GM23248 (cell line): ENCODE data around the gene DNAH11. TPM values are rescaled to one million over a fixed set of nuclear protein-coding genes. Genes with fewer than 3 reads are reported as not detected.
"Not testable (repeated sequence)": the region's sequence is repeated elsewhere in the genome, so short reads cannot be mapped to it uniquely, and the experiment has no call there.

ENCODE experiments used
- DNase-seq: peaks from one replicate; pipeline ENCODE4 v3.0.0-alpha.2; 2015
- H2AFZ ChIP-seq: fragments of 200-600 bp; sonication (generic); 2 replicates; pipeline ENCODE4 v1.6.1; 2016; ENCODE audit warnings: antibody characterized with exemption
- H3F3A ChIP-seq: fragments of 200-600 bp; sonication (generic); 2 replicates; pipeline ENCODE4 v1.6.1; 2016; ENCODE audit warnings: mild to moderate bottlenecking, antibody characterized with exemption, mixed run types; ENCODE audit not compliant: insufficient read depth
- H3K27ac ChIP-seq: fragments of 200-600 bp; sonication (generic); 2 replicates; pipeline ENCODE4 v1.5.1; 2016; ENCODE audit warnings: mild to moderate bottlenecking
- H3K27me3 ChIP-seq: fragments of 200-600 bp; sonication (generic); replicated peaks from 2 replicates; pipeline ENCODE4 v1.6.1; 2016; ENCODE audit warnings: mild to moderate bottlenecking; ENCODE audit not compliant: insufficient read depth
- H3K36me3 ChIP-seq: fragments of 200-600 bp; sonication (generic); 2 replicates; pipeline ENCODE4 v1.6.1; 2016; ENCODE audit warnings: low read depth, mild to moderate bottlenecking
- H3K4me1 ChIP-seq: fragments of 200-600 bp; sonication (generic); 2 replicates; pipeline ENCODE4 v1.6.1; 2016; ENCODE audit warnings: mild to moderate bottlenecking; ENCODE audit not compliant: insufficient read depth
- H3K4me2 ChIP-seq: fragments of 200-600 bp; sonication (generic); one replicate; pipeline ENCODE4 v1.6.1; 2016; ENCODE audit warnings: mild to moderate bottlenecking; ENCODE audit not compliant: unreplicated experiment
- H3K4me3 ChIP-seq: fragments of 200-600 bp; sonication (generic); 2 replicates; pipeline ENCODE4 v1.5.1; 2016; ENCODE audit warnings: mild to moderate bottlenecking
- H3K79me2 ChIP-seq: fragments of 200-600 bp; sonication (generic); 2 replicates; pipeline ENCODE4 v1.6.1; 2016; ENCODE audit warnings: mild to moderate bottlenecking; ENCODE audit not compliant: insufficient read depth
- H3K9ac ChIP-seq: fragments of 200-600 bp; sonication (generic); 2 replicates; pipeline ENCODE4 v1.6.1; 2016; ENCODE audit warnings: mild to moderate bottlenecking
- H3K9me2 ChIP-seq: fragments of 200-600 bp; sonication (generic); 2 replicates; pipeline ENCODE4 v1.6.1; 2016; ENCODE audit warnings: mixed run types, mild to moderate bottlenecking, moderate library complexity; ENCODE audit not compliant: insufficient read depth
- H3K9me3 ChIP-seq: fragments of 200-600 bp; sonication (generic); one replicate; pipeline ENCODE4 v1.6.1; 2017; ENCODE audit warnings: low read depth
- H4K20me1 ChIP-seq: fragments of 200-600 bp; sonication (generic); 2 replicates; pipeline ENCODE4 v1.6.0; 2016; ENCODE audit not compliant: insufficient read depth
- EZH2 ChIP-seq: fragments of 200-600 bp; sonication (generic); IDR thresholded peaks from 2 replicates; pipeline ENCODE4 v1.6.1; 2018; ENCODE audit warnings: antibody characterized with exemption, mild to moderate bottlenecking; ENCODE audit not compliant: insufficient read depth, poor library complexity, severe bottlenecking
- EZH2phosphoT487 ChIP-seq: fragments of 200-600 bp; sonication (generic); IDR thresholded peaks from 2 replicates; pipeline ENCODE4 v1.6.1; 2018; ENCODE audit warnings: antibody characterized with exemption, moderate library complexity, mild to moderate bottlenecking, low read depth; ENCODE audit not compliant: insufficient read depth
- WGBS, 2 experiments: methylation state at CpG; one replicate each; pipeline ENCODE4 v1.1.6; 2015 to 2017; ENCODE audit warnings: low lambda C conversion rate in 2 of 2, low coverage in 1 of 2; ENCODE audit errors: missing lambda C conversion rate in 2 of 2; 5-methylcytosine and 5-hydroxymethylcytosine counted together
- in situ Hi-C: fragments of 300-500 bp; cut with MboI; formaldehyde crosslinking; loops from 2 replicates; pipeline ENCODE4 v1.15.0; 2020
- polyA plus RNA-seq: library from polyadenylated mRNA; unstranded; fragments of >200 nt; fragmentation: Nextera tagmentation; extraction: Ambion mirVana; gene quantifications from 2 replicates; pipeline ENCODE4 v1.2.1, GENCODE V29; 2016
- total RNA-seq: library from RNA; depleted of rRNA; stranded (reverse); fragments of >200 nt; shearing (Covaris generic); gene quantifications from 2 replicates; pipeline ENCODE4 v1.2.3, GENCODE V29; 2014

The DNAH11 gene
- total and polyA plus RNA-seq, 2 experiments from 2014 or later = 0.91 to 3.1 TPM

DNA sequence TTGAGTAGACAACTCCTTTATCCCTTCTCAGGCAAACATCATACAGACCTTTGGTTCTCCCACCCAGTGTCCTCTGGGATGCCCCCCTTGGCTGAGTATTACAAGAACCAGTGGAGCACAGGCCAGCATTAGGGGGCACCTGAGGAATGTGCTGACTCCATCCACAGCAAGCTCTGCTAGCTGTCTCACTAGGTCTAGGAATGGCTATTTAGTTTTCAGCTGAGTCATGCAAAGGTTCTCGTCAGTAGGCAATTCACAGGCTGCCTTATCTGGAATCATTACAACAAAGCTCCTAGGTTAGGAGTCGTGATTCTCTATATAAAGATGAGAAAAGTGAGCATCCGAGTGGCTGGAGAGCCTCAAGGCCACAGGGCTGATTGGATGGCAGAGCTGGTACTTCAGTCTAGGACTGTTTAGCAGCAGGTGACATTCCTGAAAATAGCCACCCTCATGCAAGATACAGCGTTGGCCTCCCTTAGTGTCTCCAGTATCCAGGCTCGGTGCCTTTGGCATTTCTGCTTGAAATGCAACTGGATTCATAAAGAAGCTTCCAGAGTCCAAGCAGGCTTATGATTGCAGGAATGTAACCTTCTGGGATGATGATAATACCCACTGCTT lies 327.1 kb downstream of the DNAH11 start:
- Histone ChIP-seq H3F3A (no peaks in the 10 kb centered on the region), H2AFZ (no peak overlapping the region), H3K79me2 (no peaks in the 10 kb centered on the region), H3K36me3 (no peaks in the 10 kb centered on the region), H3K27ac (no peak overlapping the region), H3K4me2 (no peak overlapping the region), H3K27me3 (no peaks in the 10 kb centered on the region), H3K9me2 (no peaks in the 10 kb centered on the region), H3K4me1 (peaks cover 5% of the 10 kb centered on the region; the same call in 1 of the 2 replicates), H4K20me1 (no peaks in the 10 kb centered on the region), H3K4me3 (no peak overlapping the region), H3K9me3 (no peaks in the 10 kb centered on the region), H3K9ac (no peak overlapping the region)
- TF ChIP-seq EZH2 (no peak), EZH2phosphoT487 (no peak)
- 74 to 75% methylated on average over 5 of the region's 5 CpGs for WGBS, 2 experiments
- peak; percentile 12 for DNase-seq
- in situ Hi-C loops = no loop called here

DNA sequence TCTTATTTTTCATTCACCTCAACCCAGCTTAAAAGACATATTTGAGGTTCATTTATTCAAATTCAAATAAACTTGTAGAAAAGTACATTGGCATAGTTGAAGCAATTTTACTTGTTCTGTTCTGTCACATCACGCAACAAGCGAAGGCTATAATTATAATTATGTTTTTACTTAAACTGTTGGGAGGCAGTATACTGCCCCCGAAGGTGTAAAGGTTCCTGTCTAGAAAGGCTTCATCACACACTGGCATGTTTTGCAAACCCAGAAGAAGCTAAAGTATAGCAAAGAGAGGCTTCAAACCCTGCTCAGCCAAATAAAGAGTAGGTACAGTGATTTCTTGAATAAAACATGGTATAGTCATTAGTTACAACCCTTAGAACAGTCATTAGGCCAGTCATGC lies 340.2 kb downstream of the DNAH11 start:
- H3K9me3 ChIP-seq = no peaks in the 10 kb centered on the region
- no peaks in the 10 kb centered on the region for H3F3A ChIP-seq
- TF ChIP-seq EZH2 (no peak), EZH2phosphoT487 (no peak)
- DNase-seq = no peak
- no peaks in the 10 kb centered on the region for H3K79me2 ChIP-seq
- no peak overlapping the region for H2AFZ ChIP-seq
- H3K9me2 ChIP-seq = no peaks in the 10 kb centered on the region
- WGBS, 2 experiments = 90 to 98% methylated on average over 3 of the region's 3 CpGs
- H4K20me1 ChIP-seq = no peaks in the 10 kb centered on the region
- no peak overlapping the region for H3K4me3 ChIP-seq
- H3K4me2 ChIP-seq = no peak overlapping the region
- H3K9ac ChIP-seq = no peak overlapping the region
- H3K27ac ChIP-seq = no peak overlapping the region
- in situ Hi-C loops = no loop called here
- no peaks in the 10 kb centered on the region for H3K36me3 ChIP-seq
- no peaks in the 10 kb centered on the region for H3K4me1 ChIP-seq
- H3K27me3 ChIP-seq = no peaks in the 10 kb centered on the region

DNA sequence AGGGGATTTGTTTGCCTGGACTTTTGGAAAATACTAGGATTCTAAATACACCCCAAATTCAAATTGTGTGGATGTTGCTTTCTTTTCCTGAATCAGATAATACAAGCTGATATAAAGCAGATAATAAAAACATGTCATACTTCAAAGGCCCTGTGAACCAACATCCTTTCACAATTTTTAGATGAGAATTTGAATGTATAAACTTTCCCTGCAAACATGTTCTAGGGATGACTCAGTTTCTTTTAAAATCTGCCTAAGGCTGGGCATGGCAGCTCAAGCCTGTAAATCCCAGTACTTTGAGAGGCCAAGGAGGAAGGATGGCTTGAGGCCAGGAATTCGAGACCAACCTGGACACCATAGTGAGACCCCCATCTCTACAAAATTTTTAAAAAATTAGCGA lies 340.7 kb downstream of the DNAH11 start:
- H3F3A ChIP-seq, H3K4me2 ChIP-seq, H3K9me3 ChIP-seq, DNase-seq, H3K79me2 ChIP-seq, H3K27ac ChIP-seq, in situ Hi-C loops, H3K36me3 ChIP-seq, H2AFZ ChIP-seq, H3K4me3 ChIP-seq, H3K27me3 ChIP-seq, H3K9ac ChIP-seq, H4K20me1 ChIP-seq, H3K4me1 ChIP-seq, H3K9me2 ChIP-seq: not testable (repeated sequence)
- WGBS, 2 experiments = 96 to 100% methylated on average over 2 of the region's 2 CpGs

DNA sequence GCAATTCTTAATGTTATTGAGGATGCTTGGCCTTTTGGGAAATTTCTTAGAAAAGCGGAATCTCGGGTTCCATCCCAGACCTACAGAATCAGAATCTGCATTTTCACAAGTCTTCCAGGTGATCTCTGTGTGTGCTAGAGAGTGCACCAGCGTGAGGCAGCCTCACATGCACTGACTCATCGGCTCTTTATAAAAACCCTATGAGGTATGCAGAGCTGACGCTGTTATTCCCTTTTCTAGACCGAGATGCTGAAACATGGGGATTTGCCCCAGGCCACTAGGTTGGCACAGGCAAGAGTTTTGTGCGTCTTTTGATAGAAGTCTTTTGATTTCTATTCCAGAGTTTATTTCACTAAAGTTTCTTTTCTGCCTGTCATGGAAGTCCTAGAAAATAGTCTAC lies 341.7 kb downstream of the DNAH11 start:
- no peaks in the 10 kb centered on the region for H4K20me1 ChIP-seq
- H3K36me3 ChIP-seq = no peaks in the 10 kb centered on the region
- no peak overlapping the region for H3K27ac ChIP-seq
- no peak overlapping the region for H3K4me3 ChIP-seq
- H3F3A ChIP-seq = no peaks in the 10 kb centered on the region
- in situ Hi-C loops = no loop called here
- H3K9me3 ChIP-seq = no peaks in the 10 kb centered on the region
- DNase-seq = no peak
- no peak overlapping the region for H3K9ac ChIP-seq
- WGBS, 2 experiments = 98% methylated on average over 7 of the region's 7 CpGs
- TF ChIP-seq EZH2 = no peak
- TF ChIP-seq EZH2phosphoT487 = no peak
- H3K27me3 ChIP-seq = no peaks in the 10 kb centered on the region
- H3K9me2 ChIP-seq = no peaks in the 10 kb centered on the region
- no peak overlapping the region for H3K4me2 ChIP-seq
- no peaks in the 10 kb centered on the region for H3K4me1 ChIP-seq
- no peaks in the 10 kb centered on the region for H3K79me2 ChIP-seq
- no peak overlapping the region for H2AFZ ChIP-seq

DNA sequence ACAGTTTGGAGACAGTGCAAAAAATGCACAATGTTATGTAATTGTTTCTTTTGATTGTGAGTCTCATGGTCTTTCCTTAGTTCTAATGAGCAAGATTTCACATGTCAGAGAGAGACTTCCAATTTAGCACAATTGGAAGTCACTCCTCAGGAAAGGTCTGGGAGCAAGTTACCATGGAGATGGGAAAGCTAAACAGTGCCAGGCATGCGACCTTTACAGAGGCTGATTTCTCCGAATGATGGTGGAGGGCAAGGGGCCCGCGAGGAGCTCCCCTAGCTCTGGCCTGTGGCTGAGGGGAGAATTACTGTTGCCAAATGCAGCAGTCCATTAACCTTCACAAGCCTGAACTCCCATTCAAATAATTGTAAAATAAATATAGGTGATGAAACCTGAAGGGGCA lies 343.6 kb downstream of the DNAH11 start:
- Histone ChIP-seq H4K20me1 (no peaks in the 10 kb centered on the region), H3K9me2 (no peaks in the 10 kb centered on the region), H3K4me1 (no peaks in the 10 kb centered on the region), H3K4me2 (no peak overlapping the region), H2AFZ (no peak overlapping the region), H3K9ac (no peak overlapping the region), H3K27me3 (no peaks in the 10 kb centered on the region), H3K79me2 (no peaks in the 10 kb centered on the region), H3K4me3 (no peak overlapping the region), H3K27ac (no peak overlapping the region), H3F3A (no peaks in the 10 kb centered on the region), H3K9me3 (no peaks in the 10 kb centered on the region), H3K36me3 (no peaks in the 10 kb centered on the region)
- DNase-seq = no peak
- in situ Hi-C loops = no loop called here
- TF ChIP-seq EZH2 = no peak
- WGBS, 2 experiments = 26 to 37% methylated on average over 4 of the region's 4 CpGs
